Chondrocyte (in vitro differentiated cells): Measurements from ENCODE around the gene LRIG2. TPM values are rescaled to one million over a fixed set of nuclear protein-coding genes. Genes with fewer than 3 reads are reported as not detected.
"Not testable (repeated sequence)": the region's sequence is repeated elsewhere in the genome, so short reads cannot be mapped to it uniquely, and the experiment has no call there.

Experiments
- DNase-seq: peaks from one replicate; pipeline ENCODE4 v3.0.0; 2021; ENCODE audit warnings: mixed read lengths, low spot score
- H3K27ac Mint-ChIP-seq: one replicate; pipeline ENCODE4 v1.8.0; 2021; ENCODE audit warnings: mild to moderate bottlenecking, moderate library complexity, mixed read lengths; ENCODE audit not compliant: unreplicated experiment
- H3K27me3 Mint-ChIP-seq: 2 replicates; pipeline ENCODE4 v1.8.0; 2021; ENCODE audit warnings: low read depth, mixed read lengths
- H3K36me3 Mint-ChIP-seq: 2 replicates; pipeline ENCODE4 v1.8.0; 2021; ENCODE audit warnings: low read depth, mixed read lengths
- H3K4me1 Mint-ChIP-seq: 2 replicates; pipeline ENCODE4 v1.8.0; 2021; ENCODE audit warnings: low read depth, mild to moderate bottlenecking, mixed read lengths
- H3K4me3 Mint-ChIP-seq: one replicate; pipeline ENCODE4 v1.8.0; 2021; ENCODE audit warnings: mild to moderate bottlenecking, moderate library complexity, mixed read lengths; ENCODE audit not compliant: unreplicated experiment
- H3K9me3 Mint-ChIP-seq: 2 replicates; pipeline ENCODE4 v1.8.0; 2021; ENCODE audit warnings: low read depth, mixed read lengths
- CTCF ChIP-seq: fragments of 200-600 bp; sonication (generic); IDR thresholded peaks from 2 replicates; pipeline ENCODE4 v1.5.0; 2021; ENCODE audit warnings: antibody characterized with exemption, mild to moderate bottlenecking, moderate library complexity
- total RNA-seq: library from RNA; stranded (reverse); gene quantifications from 3 replicates; pipeline ENCODE4 v1.2.1, GENCODE V29; 2021

LRIG2 gene
- total RNA-seq, 1 donor from 2014 or later = 10.7 TPM

GRCh38 chr1:113072141-113072756, 749 bp upstream of the LRIG2 start:
- Mint-ChIP-seq H3K4me3 (peak overlapping the region; percentile 99), H3K27me3 (no peaks in the 10 kb centered on the region), H3K27ac (peak overlapping the region; percentile 98), H3K36me3 (no peaks in the 10 kb centered on the region), H3K4me1 (peaks cover 29% of the 10 kb centered on the region), H3K9me3 (no peaks in the 10 kb centered on the region)
- no peak for DNase-seq
- no peak for TF ChIP-seq CTCF

- Mint-ChIP-seq H3K4me3 (peak overlapping the region; percentile 99), H3K27me3 (no peaks in the 10 kb centered on the region), H3K9me3 (no peaks in the 10 kb centered on the region), H3K4me1 (peaks cover 29% of the 10 kb centered on the region), H3K36me3 (peaks cover 7% of the 10 kb centered on the region), H3K27ac (peak overlapping the region; percentile 98)
- peak; percentile 64 for TF ChIP-seq CTCF
- no peak for DNase-seq
Observed at GRCh38 chr1:113073479-113073950, 517 bp downstream of the LRIG2 start.

GRCh38 chr1:113074237-113074636, 1.2 kb downstream of the LRIG2 start:
- Mint-ChIP-seq H3K27me3 (no peaks in the 10 kb centered on the region), H3K4me3 (peak overlapping the region; percentile 99), H3K4me1 (peaks cover 29% of the 10 kb centered on the region), H3K9me3 (no peaks in the 10 kb centered on the region), H3K36me3 (peaks cover 7% of the 10 kb centered on the region), H3K27ac (peak overlapping the region; percentile 98)
- no peak for DNase-seq
- no peak for TF ChIP-seq CTCF

GRCh38 chr1:113077978-113078377, 5.0 kb downstream of the LRIG2 start:
- not testable (repeated sequence) for H3K27me3 Mint-ChIP-seq, H3K27ac Mint-ChIP-seq, H3K9me3 Mint-ChIP-seq, DNase-seq, H3K4me3 Mint-ChIP-seq
- Mint-ChIP-seq H3K36me3 (peaks cover 11% of the 10 kb centered on the region), H3K4me1 (peaks cover 26% of the 10 kb centered on the region)

- Mint-ChIP-seq H3K4me1 (peaks cover 13% of the 10 kb centered on the region), H3K9me3 (no peaks in the 10 kb centered on the region), H3K27me3 (no peaks in the 10 kb centered on the region), H3K4me3 (no peak overlapping the region), H3K27ac (no peak overlapping the region), H3K36me3 (peaks cover 8% of the 10 kb centered on the region)
- no peak for TF ChIP-seq CTCF
- no peak for DNase-seq
Observed at GRCh38 chr1:113086541-113086940, 13.5 kb downstream of the LRIG2 start.

- H3K27me3 Mint-ChIP-seq = no peaks in the 10 kb centered on the region
- peak overlapping the region; percentile 41 for H3K27ac Mint-ChIP-seq
- TF ChIP-seq CTCF = no peak
- DNase-seq = no peak
- H3K4me1 Mint-ChIP-seq = peaks cover 14% of the 10 kb centered on the region
- H3K4me3 Mint-ChIP-seq = no peak overlapping the region
- no peaks in the 10 kb centered on the region for H3K9me3 Mint-ChIP-seq
- peaks cover 11% of the 10 kb centered on the region for H3K36me3 Mint-ChIP-seq
Observed at GRCh38 chr1:113088972-113089371, 16.0 kb downstream of the LRIG2 start.
